ENCODE measurements around the gene SSRP1.

DNA sequence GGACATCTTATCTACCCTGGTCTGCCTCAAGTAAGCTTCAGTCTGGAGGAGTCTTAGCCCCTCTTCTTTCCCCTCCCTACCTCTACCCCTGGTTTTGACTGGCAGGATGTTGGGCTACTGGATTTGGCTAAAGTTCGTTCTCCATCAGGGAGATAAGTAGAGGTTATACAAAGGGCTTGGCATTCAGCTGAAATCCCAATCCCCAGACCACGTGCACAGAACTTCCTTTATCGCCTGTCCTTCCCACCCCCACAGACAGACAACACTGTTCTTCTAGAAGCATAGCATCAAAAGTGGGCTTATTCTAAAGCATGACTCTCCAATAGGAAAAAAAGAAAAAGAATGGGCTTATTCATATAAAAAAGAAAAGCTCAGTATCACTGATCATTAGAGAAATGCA lies 37.5 kb upstream of the SSRP1 start:
- TF ChIP-seq, protein P1, sequence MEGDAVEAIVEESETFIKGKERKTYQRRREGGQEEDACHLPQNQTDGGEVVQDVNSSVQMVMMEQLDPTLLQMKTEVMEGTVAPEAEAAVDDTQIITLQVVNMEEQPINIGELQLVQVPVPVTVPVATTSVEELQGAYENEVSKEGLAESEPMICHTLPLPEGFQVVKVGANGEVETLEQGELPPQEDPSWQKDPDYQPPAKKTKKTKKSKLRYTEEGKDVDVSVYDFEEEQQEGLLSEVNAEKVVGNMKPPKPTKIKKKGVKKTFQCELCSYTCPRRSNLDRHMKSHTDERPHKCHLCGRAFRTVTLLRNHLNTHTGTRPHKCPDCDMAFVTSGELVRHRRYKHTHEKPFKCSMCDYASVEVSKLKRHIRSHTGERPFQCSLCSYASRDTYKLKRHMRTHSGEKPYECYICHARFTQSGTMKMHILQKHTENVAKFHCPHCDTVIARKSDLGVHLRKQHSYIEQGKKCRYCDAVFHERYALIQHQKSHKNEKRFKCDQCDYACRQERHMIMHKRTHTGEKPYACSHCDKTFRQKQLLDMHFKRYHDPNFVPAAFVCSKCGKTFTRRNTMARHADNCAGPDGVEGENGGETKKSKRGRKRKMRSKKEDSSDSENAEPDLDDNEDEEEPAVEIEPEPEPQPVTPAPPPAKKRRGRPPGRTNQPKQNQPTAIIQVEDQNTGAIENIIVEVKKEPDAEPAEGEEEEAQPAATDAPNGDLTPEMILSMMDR (IDR thresholded peaks at IDR 0.05) = no peak
- TF ChIP-seq ZFX (IDR thresholded peaks at IDR 0.05; ENCODE audit: borderline replicate concordance) = no peak

All from 22Rv1 (cell line).